A549 (cell line): Measurements from ENCODE around the gene SASH1.

Experiments used
- SMC3 ChIP-seq: fragments of >200 bp; sonication (Bioruptor Twin); formaldehyde crosslinking; IDR thresholded peaks from 3 replicates; pipeline ENCODE4 v1.6.1; 2018; ENCODE audit warnings: inconsistent platforms
- TF ChIP-seq, protein P1 (sequence below): IDR thresholded peaks from 2 replicates; pipeline ENCODE4 v1.6.1; 2012
- TF ChIP-seq, protein P2 (sequence below): fragments of >200 bp; sonication (Bioruptor Twin); formaldehyde crosslinking; IDR thresholded peaks from 3 replicates; pipeline ENCODE4 v1.6.1; 2016
- TF ChIP-seq, protein P3 (sequence below): fragments of >200 bp; sonication (Bioruptor Twin); formaldehyde crosslinking; IDR thresholded peaks from 3 replicates; pipeline ENCODE4 v1.5.1; 2016

DNA sequence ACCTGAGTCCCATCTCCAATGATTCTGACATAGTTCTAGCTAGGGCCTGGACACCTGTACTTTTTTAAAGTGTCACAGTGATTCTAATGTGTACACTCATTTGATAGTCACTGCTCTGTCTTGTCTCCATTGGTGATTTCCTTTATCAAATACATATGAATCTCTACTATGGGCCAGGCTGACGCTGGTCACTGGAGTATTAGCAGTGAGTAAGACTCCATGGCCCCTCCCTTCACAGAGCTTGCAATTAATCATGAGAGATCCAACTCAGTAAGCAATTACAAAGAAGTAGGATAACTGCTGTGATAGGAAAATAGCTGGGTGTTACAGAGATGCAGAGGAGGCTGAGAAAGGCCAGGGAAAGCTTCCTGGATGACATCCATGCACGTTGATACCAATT is 19.3 kb upstream of the SASH1 start:
- TF ChIP-seq, protein P1, sequence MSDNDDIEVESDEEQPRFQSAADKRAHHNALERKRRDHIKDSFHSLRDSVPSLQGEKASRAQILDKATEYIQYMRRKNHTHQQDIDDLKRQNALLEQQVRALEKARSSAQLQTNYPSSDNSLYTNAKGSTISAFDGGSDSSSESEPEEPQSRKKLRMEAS, result no peak
- TF ChIP-seq, protein P2, sequence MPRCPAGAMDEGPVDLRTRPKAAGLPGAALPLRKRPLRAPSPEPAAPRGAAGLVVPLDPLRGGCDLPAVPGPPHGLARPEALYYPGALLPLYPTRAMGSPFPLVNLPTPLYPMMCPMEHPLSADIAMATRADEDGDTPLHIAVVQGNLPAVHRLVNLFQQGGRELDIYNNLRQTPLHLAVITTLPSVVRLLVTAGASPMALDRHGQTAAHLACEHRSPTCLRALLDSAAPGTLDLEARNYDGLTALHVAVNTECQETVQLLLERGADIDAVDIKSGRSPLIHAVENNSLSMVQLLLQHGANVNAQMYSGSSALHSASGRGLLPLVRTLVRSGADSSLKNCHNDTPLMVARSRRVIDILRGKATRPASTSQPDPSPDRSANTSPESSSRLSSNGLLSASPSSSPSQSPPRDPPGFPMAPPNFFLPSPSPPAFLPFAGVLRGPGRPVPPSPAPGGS, result no peak
- TF ChIP-seq, protein P3, sequence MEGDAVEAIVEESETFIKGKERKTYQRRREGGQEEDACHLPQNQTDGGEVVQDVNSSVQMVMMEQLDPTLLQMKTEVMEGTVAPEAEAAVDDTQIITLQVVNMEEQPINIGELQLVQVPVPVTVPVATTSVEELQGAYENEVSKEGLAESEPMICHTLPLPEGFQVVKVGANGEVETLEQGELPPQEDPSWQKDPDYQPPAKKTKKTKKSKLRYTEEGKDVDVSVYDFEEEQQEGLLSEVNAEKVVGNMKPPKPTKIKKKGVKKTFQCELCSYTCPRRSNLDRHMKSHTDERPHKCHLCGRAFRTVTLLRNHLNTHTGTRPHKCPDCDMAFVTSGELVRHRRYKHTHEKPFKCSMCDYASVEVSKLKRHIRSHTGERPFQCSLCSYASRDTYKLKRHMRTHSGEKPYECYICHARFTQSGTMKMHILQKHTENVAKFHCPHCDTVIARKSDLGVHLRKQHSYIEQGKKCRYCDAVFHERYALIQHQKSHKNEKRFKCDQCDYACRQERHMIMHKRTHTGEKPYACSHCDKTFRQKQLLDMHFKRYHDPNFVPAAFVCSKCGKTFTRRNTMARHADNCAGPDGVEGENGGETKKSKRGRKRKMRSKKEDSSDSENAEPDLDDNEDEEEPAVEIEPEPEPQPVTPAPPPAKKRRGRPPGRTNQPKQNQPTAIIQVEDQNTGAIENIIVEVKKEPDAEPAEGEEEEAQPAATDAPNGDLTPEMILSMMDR, result no peak
- no peak for TF ChIP-seq SMC3
